Measurements from ENCODE around the gene KCNK1. TPM values are rescaled to one million over a fixed set of nuclear protein-coding genes. Genes with fewer than 3 reads are reported as not detected.
"Not testable (repeated sequence)": the region's sequence is repeated elsewhere in the genome, so short reads cannot be mapped to it uniquely, and the experiment has no call there.

KCNK1 gene
- total RNA-seq, 1 donor from 2014 or later = 5.7 TPM

GRCh38 chr1:233668725-233669294 is 54.9 kb downstream of the KCNK1 start:
- no peak overlapping the region for H3K9ac ChIP-seq (ENCODE audit: low read length)
- H3K36me3 ChIP-seq (ENCODE audit: insufficient read depth, low read length) = no peaks in the 10 kb centered on the region
- H2AFZ ChIP-seq (ENCODE audit: low read depth, low read length) = no peak overlapping the region
- no peaks in the 10 kb centered on the region for H3K9me3 ChIP-seq (ENCODE audit: insufficient read depth, low read depth, low read length)
- H3K4me2 ChIP-seq (ENCODE audit: low read length) = no peak overlapping the region
- no peak for TF ChIP-seq EZH2 (IDR thresholded peaks at IDR 0.05; ENCODE audit: insufficient read depth, low read length)
- no peak for TF ChIP-seq CTCF (IDR thresholded peaks at IDR 0.05; ENCODE audit: insufficient read depth, low read depth, low read length)
- Mint-ChIP-seq H3K9me3 (ENCODE audit: unreplicated experiment) (peaks cover 3% of the 10 kb centered on the region), H3K27me3 (ENCODE audit: low read depth, unreplicated experiment) (no peaks in the 10 kb centered on the region), H3K4me3 (ENCODE audit: unreplicated experiment) (no peak overlapping the region), H3K4me1 (ENCODE audit: low read depth, unreplicated experiment) (peaks cover 14% of the 10 kb centered on the region), H3K27ac (ENCODE audit: unreplicated experiment) (no peak overlapping the region), H3K36me3 (ENCODE audit: low read depth, unreplicated experiment) (peaks cover 2% of the 10 kb centered on the region)
- no peak overlapping the region for H3K4me3 ChIP-seq (ENCODE audit: insufficient read depth, low read depth, low read length)
- H4K20me1 ChIP-seq (ENCODE audit: insufficient read depth, low read length) = no peaks in the 10 kb centered on the region
- no peaks in the 10 kb centered on the region for H3K27me3 ChIP-seq (ENCODE audit: insufficient read depth, low read length)
- no peaks in the 10 kb centered on the region for H3K4me1 ChIP-seq (ENCODE audit: insufficient read depth, low read length)
- H3K79me2 ChIP-seq (ENCODE audit: insufficient read depth, low read length) = no peaks in the 10 kb centered on the region
- FAIRE-seq (no peak), DNase-seq (ENCODE audit: low read depth) (peak; percentile 78)
- no peak overlapping the region for H3K27ac ChIP-seq (ENCODE audit: low read depth, low read length)

- not testable (repeated sequence) for H3K9me3 Mint-ChIP-seq (ENCODE audit: unreplicated experiment); H3K36me3 Mint-ChIP-seq (ENCODE audit: low read depth, unreplicated experiment); DNase-seq (ENCODE audit: low read depth); H3K4me1 ChIP-seq (ENCODE audit: insufficient read depth, low read length); H3K4me1 Mint-ChIP-seq (ENCODE audit: low read depth, unreplicated experiment); H3K27ac Mint-ChIP-seq (ENCODE audit: unreplicated experiment); H3K4me3 Mint-ChIP-seq (ENCODE audit: unreplicated experiment); H3K79me2 ChIP-seq (ENCODE audit: insufficient read depth, low read length); H3K36me3 ChIP-seq (ENCODE audit: insufficient read depth, low read length); H3K27ac ChIP-seq (ENCODE audit: low read depth, low read length); FAIRE-seq; H3K4me3 ChIP-seq (ENCODE audit: insufficient read depth, low read depth, low read length); H3K27me3 ChIP-seq (ENCODE audit: insufficient read depth, low read length); H3K9ac ChIP-seq (ENCODE audit: low read length); H3K9me3 ChIP-seq (ENCODE audit: insufficient read depth, low read depth, low read length); H4K20me1 ChIP-seq (ENCODE audit: insufficient read depth, low read length); H2AFZ ChIP-seq (ENCODE audit: low read depth, low read length); H3K4me2 ChIP-seq (ENCODE audit: low read length); H3K27me3 Mint-ChIP-seq (ENCODE audit: low read depth, unreplicated experiment)
Measured at GRCh38 chr1:233670363-233670762, 56.5 kb downstream of the KCNK1 start.

- H3K79me2 ChIP-seq (ENCODE audit: insufficient read depth, low read length) = no peaks in the 10 kb centered on the region
- no peak overlapping the region for H3K4me2 ChIP-seq (ENCODE audit: low read length)
- no peaks in the 10 kb centered on the region for H3K4me1 ChIP-seq (ENCODE audit: insufficient read depth, low read length)
- no peak overlapping the region for H3K27ac Mint-ChIP-seq (ENCODE audit: unreplicated experiment)
- H3K9ac ChIP-seq (ENCODE audit: low read length) = no peak overlapping the region
- DNase-seq (ENCODE audit: low read depth) (no peak), FAIRE-seq (no peak)
- peaks cover 5% of the 10 kb centered on the region for H3K4me1 Mint-ChIP-seq (ENCODE audit: low read depth, unreplicated experiment)
- no peaks in the 10 kb centered on the region for H3K36me3 ChIP-seq (ENCODE audit: insufficient read depth, low read length)
- H2AFZ ChIP-seq (ENCODE audit: low read depth, low read length) = no peak overlapping the region
- no peak overlapping the region for H3K27ac ChIP-seq (ENCODE audit: low read depth, low read length)
- no peak overlapping the region for H3K4me3 Mint-ChIP-seq (ENCODE audit: unreplicated experiment)
- H4K20me1 ChIP-seq (ENCODE audit: insufficient read depth, low read length) = no peaks in the 10 kb centered on the region
- no peak overlapping the region for H3K4me3 ChIP-seq (ENCODE audit: insufficient read depth, low read depth, low read length)
- H3K9me3 ChIP-seq (ENCODE audit: insufficient read depth, low read depth, low read length) = no peaks in the 10 kb centered on the region
- TF ChIP-seq CTCF (IDR thresholded peaks at IDR 0.05; ENCODE audit: insufficient read depth, low read depth, low read length) = no peak
- TF ChIP-seq EZH2 (IDR thresholded peaks at IDR 0.05; ENCODE audit: insufficient read depth, low read length) = no peak
- peaks cover 3% of the 10 kb centered on the region for H3K9me3 Mint-ChIP-seq (ENCODE audit: unreplicated experiment)
- peaks cover 2% of the 10 kb centered on the region for H3K36me3 Mint-ChIP-seq (ENCODE audit: low read depth, unreplicated experiment)
- no peaks in the 10 kb centered on the region for H3K27me3 ChIP-seq (ENCODE audit: insufficient read depth, low read length)
- no peaks in the 10 kb centered on the region for H3K27me3 Mint-ChIP-seq (ENCODE audit: low read depth, unreplicated experiment)
Measured at GRCh38 chr1:233671286-233671685, 57.4 kb downstream of the KCNK1 start.
